GM18951 (cell line): ENCODE measurements around the gene TRPC4AP.

Experiments used
- POLR2A ChIP-seq: IDR thresholded peaks from 4 replicates; pipeline ENCODE4 v1.6.1; 2011; ENCODE audit warnings: mild to moderate bottlenecking; ENCODE audit not compliant: insufficient read length, insufficient read depth; ENCODE audit errors: extremely low read depth
- in situ Hi-C: fragments of 300-500 bp; cut with MboI; formaldehyde crosslinking; loops from one replicate; pipeline ENCODE4 v1.12.0; 2022; ENCODE audit warnings: low sequenced_read_pairs, mixed read lengths, inconsistent platforms; ENCODE audit not compliant: unreplicated experiment

The TRPC4AP gene

DNA sequence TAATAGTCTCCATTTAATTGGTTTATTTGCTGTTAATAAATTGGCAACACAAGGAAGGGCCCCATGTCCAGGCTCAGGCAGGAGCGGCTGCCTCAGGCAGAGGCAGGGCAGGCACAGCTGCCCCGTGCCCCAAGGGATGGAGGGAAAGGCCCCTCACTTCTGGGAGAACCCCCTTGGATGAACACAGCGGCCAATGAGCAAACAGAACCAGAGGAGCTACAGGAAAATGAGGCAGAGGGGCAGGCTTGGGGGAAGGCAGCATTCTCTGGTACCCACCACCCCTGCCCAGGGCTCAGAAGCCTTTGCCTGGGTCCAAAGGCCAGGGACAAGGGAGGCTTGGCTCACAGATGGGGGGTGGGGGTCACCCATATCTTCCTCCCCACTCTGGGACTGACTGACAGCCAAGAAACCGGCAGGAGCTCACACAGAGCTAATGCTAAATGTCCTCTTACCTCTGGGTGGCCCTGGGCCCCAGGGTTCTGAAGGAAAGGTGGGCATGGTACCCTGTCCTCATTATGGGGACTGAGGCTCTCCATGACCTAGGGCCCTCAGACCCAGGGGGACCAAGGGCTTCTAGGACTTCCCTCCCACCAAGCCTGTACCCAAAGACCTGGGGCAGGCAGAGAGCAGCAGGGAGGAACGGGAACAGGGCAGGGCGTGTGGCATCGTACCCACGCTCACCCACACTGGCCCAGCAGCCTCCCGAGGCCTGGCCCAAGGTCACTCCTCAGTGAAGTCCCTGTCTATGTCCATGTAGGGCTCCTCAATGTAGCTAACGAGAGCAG, 90.0 kb downstream of the TRPC4AP start:
- in situ Hi-C loops: no loop called here
- TF ChIP-seq POLR2A: no peak

DNA sequence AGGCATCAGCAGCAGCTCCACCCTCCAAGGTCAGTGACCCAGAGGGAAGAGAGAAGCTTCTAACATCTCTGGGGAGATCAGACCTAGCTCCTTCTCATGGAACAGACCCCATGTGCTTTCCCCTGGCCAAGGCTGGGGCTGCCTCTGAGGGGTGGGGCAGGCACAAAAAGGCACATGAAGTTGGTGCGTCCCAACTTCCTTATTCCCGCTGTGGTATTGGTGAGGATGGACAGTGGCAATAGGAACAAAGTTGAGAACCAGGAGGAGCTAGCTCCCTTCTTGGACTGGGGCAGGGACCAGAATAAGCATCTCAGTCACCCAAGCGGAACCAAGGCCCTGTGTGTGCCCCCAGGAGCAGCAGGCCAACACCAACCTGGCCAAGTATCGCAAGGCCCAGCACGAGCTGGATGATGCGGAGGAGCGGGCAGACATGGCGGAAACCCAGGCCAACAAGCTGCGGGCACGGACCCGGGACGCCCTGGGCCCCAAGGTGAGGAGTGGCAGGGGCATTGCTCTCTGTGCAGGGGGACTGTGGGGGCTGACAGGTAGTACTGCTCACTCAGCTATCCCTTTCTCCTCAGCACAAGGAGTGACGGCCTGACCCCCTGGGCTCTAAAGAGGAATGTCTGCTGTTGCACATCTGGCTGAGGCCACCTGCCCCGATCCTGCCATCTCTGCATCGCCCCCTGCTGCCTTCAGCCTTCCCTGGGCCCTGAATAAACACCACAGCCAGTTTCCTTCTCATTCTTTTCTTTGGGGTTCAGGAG, 90.8 kb downstream of the TRPC4AP start:
- in situ Hi-C loops: no loop called here
- TF ChIP-seq POLR2A: no peak

DNA sequence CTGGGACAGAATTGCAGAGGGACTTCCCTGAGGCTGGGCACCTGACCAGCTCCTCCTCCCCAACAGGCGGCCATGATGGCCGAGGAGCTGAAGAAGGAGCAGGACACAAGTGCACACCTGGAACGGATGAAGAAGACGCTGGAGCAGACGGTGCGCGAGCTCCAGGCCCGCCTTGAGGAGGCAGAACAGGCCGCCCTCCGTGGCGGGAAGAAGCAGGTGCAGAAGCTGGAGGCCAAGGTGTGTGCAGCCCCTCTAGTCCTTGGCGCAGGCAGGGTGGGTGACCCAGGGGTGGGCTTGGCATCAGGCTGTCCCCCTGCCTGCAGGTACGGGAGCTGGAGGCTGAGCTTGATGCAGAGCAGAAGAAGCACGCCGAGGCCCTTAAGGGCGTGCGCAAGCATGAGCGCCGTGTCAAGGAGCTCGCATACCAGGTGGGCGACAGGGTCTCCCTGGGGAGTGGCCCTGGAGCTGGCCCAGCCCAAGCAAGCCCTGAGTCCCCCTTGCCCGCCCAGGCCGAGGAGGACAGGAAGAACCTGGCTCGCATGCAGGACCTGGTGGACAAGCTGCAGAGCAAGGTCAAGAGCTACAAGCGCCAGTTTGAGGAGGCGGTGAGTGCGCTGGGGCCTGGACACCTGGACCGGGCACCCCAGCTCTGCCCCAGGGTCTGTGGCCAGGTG, 91.5 kb downstream of the TRPC4AP start:
- TF ChIP-seq POLR2A: no peak
- in situ Hi-C loops: no loop called here

DNA sequence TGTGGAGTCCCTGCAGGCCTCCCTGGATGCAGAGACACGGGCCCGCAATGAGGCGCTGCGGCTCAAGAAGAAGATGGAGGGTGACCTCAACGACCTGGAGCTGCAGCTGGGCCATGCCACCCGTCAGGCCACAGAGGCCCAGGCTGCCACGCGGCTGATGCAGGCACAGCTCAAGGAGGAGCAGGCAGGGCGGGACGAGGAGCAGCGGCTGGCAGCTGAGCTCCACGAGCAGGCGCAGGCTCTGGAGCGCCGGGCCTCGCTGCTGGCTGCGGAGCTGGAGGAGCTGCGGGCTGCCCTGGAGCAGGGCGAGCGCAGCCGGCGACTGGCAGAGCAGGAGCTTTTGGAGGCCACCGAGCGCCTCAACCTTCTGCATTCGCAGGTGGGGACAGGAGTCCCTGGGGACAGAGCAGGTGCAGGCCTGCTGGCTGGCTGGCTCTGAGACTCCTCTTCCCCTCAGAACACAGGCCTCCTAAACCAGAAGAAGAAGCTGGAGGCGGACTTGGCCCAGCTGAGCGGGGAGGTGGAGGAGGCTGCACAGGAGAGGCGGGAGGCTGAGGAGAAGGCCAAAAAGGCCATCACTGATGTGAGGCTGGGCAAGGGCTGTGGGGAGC, 92.2 kb downstream of the TRPC4AP start:
- TF ChIP-seq POLR2A: no peak
- in situ Hi-C loops: no loop called here

DNA sequence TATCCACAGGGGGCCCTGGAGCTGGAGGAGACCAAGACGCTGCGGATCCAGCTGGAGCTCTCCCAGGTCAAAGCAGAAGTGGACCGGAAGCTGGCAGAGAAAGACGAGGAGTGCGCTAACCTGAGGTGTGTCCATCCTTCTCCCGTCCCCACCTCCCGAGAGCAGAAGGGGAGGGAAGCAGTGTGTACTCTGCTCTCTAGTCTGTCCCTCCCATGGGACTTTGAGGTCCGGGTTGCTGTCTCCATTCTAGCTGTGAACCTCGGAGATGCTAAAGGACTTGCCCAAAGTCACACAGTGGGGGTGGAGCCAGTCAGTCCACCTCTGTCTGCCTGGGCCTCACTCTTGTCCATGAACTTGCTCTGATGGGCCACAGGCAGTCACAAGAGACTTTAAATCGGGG, 92.8 kb downstream of the TRPC4AP start:
- no peak for TF ChIP-seq POLR2A
- in situ Hi-C loops: no loop called here

DNA sequence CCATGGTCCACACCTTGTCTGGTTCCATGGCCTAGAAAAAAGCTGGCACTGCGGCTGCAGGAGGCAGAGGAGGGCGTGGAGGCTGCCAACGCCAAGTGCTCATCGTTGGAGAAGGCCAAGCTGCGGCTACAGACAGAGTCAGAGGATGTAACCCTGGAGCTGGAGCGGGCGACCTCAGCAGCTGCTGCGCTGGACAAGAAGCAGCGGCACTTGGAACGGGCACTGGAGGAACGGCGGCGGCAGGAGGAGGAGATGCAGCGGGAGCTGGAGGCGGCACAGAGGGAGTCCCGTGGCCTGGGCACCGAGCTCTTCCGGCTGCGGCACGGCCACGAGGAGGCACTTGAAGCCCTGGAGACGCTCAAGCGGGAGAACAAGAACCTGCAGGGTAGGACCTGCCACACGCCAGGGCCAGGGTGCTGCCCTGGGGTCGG, 93.6 kb downstream of the TRPC4AP start:
- in situ Hi-C loops: no loop called here
- no peak for TF ChIP-seq POLR2A

DNA sequence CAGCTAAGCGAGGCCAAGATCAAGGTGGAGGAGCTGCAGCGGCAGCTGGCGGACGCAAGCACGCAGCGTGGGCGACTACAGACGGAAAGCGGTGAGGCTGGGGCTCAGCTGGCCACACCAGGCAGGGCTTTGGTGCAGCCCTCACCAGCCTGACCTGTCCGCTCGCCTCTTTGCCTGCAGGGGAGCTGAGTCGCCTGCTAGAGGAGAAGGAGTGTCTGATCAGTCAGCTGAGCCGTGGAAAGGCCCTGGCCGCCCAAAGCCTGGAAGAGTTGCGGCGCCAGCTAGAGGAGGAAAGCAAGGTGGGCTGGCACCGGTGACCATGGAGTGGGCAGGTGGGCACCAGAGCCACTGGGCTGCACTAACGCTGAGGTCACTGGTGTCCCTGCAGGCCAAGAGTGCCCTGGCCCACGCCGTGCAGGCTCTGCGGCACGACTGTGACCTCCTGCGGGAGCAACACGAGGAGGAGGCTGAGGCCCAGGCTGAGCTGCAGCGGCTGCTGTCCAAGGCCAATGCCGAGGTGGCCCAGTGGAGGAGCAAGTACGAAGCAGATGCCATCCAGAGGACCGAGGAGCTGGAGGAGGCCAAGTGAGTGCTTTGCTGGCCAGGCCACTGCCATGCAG, 94.2 kb downstream of the TRPC4AP start:
- TF ChIP-seq POLR2A: no peak
- in situ Hi-C loops: no loop called here

DNA sequence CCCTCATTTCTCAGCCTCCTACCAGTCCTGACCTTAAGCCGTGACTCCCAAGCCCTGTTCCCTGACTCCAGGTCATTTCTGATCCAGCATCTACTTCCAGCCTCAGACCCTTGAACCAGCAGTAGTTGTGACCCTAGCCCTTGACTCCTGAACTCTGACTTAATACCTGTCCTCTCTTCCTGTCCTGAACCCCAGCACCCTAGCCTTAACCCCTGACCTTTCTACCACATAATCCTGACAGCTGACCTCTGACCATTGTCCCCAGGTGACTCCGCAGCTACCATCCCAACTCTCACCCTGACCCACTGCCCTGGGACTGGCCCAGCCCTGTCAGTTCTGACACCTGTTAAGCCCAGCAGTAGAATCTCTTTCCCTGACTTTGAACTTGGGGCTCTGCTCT, 94.8 kb downstream of the TRPC4AP start:
- in situ Hi-C loops: no loop called here
- no peak for TF ChIP-seq POLR2A

DNA sequence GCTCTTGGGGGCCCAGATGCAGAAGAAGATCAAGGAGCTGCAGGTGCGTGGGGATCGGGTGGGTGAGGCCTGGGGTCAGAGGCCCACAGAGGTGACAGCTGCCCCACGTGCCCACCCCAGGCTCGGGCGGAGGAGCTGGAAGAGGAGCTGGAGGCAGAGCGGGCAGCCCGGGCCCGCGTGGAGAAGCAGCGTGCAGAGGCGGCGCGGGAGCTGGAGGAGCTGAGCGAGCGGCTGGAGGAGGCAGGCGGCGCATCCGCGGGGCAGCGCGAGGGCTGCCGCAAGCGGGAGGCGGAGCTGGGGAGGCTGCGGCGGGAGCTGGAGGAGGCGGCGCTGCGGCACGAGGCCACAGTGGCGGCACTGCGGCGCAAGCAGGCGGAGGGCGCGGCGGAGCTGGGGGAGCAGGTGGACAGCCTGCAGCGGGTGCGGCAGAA, 95.5 kb downstream of the TRPC4AP start:
- no peak for TF ChIP-seq POLR2A
- in situ Hi-C loops: no loop called here

DNA sequence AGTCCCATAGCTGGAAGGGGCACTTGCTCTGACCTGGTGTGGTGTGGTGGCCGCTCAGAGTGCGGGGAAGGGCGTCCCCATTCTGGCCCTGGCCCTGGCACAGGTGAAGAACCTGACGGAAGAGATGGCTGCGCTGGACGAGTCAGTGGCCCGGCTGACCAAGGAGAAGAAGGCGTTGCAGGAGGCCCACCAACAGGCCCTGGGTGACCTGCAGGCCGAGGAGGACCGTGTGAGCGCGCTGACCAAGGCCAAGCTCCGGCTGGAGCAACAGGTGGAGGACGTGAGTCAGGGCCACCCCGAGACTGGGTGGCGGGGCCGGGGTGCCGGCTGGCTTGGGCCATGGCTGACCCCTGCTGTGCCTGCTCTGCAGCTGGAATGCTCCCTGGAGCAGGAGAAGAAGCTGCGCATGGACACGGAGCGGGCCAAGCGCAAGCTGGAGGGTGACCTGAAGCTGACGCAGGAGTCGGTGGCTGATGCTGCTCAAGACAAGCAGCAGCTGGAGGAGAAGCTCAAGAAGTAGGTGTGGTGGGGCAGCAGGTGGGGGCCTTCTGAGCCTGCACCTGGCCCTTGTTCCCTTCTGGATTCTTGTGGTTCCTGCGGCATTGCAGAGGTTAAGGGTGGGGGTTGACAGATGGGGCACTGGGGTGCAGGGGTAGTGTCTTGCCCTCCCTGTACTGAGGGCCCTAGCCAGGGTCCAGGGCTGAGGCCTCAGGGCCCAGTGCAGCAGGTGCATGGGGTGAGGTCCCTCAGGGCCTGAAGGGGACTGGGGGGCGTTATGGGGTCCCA, 96.2 kb downstream of the TRPC4AP start:
- no peak for TF ChIP-seq POLR2A
- in situ Hi-C loops: no loop called here

DNA sequence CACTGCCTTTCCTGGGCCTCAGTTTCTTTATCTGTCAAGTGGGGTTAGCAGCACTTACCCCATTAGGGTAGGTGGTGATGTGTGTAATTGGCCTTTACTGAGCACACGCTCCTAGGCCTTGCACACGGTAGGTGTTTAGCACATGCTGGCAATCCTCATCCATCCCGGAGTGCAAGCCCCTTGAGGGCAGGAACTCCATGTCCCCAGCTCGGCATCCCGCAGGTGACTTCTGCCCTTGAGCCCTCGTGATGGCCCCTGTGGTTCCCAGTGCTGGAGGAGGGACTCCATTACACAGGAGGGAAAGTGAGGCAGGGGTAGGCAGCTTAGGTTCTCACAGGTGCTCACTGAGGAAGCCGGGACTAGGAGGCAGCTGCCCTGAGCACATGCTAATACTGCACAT, 96.9 kb downstream of the TRPC4AP start:
- in situ Hi-C loops: no loop called here
- no peak for TF ChIP-seq POLR2A

DNA sequence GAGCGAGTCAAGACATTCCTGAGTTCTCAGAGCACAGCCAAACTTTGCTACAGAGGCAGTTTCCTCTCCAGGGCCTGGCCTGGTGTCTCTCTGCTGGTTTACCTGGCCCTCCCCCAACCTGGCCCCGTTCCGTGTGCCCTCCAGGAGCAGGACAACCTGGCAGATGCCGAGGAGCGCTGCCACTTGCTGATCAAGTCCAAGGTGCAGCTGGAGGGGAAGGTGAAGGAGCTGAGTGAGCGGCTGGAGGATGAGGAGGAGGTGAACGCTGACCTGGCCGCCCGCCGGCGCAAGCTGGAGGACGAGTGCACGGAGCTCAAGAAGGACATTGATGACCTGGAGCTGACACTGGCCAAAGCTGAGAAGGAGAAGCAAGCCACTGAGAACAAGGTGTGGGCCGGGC, 97.4 kb downstream of the TRPC4AP start:
- in situ Hi-C loops: no loop called here
- TF ChIP-seq POLR2A: no peak
